ENCODE data around the gene RAMACL.

Gene RAMACL

DNA sequence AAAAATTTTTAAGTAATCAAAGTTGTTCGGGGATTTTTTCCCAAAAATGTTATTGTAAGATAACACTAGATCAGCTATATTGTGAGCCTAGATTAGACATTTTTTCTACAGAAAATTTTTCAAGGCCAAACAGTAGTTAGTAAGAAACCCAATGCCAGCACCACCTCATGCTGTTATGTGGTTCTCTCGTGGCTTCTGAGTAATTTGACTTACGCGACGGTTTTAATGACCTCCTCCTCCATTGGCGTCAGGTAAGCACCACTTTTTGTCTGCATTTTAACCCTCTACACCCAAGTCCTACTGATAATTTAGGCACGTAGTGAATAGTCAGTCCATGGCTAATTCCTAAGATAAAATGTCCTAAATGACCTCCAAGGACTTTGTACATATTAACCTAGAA lies 30.9 kb upstream of the RAMACL start:
- no peak for DNase-seq

- no peak for DNase-seq
These were observed 30.1 kb upstream of the RAMACL start for GRCh38 chr6:166616261-166617238.

- no peak for DNase-seq
These were observed 28.7 kb upstream of the RAMACL start for GRCh38 chr6:166615059-166615770.

DNA sequence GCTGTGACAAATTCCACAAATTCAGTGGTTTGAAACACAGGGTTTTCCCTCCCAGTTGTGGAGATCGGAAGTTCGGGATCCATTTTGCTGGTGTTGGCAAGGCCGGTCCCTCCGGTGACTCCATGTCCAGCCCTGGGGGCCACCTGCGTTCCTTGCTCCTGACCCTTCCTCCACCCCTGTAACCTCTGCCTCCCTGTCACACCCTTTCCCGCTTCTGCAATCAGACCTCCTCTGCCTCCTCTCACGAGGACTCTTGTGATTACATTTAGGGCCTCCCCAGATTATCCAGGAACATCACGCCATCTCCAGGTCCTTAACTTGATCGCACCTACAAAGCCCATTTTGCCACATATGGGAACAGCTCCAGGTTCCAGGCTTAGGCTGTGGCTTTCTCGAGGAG lies 28.1 kb upstream of the RAMACL start:
- DNase-seq, result no peak

GRCh38 chr6:166614171-166614583 lies 27.7 kb upstream of the RAMACL start:
- no peak for DNase-seq

DNA sequence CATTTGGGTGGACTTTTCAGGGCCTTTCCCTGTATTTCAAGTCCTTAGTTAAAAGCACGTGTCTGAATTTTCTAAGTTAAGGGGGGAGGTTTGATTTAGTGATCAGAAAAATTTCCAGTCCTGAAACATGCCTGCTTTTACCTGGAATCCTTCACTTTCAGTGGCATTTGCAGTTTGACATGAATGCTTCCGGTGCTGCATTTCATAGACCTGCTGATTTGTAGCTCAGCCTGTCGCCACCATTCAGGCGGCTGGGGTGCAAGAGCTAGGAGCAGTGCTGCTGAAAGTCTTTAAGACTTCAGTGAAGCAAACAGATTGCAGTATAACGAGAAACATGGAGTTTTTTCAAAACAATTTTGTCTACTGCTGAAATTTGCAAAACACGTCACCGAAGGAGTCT lies 26.5 kb upstream of the RAMACL start:
- no peak for DNase-seq

DNA sequence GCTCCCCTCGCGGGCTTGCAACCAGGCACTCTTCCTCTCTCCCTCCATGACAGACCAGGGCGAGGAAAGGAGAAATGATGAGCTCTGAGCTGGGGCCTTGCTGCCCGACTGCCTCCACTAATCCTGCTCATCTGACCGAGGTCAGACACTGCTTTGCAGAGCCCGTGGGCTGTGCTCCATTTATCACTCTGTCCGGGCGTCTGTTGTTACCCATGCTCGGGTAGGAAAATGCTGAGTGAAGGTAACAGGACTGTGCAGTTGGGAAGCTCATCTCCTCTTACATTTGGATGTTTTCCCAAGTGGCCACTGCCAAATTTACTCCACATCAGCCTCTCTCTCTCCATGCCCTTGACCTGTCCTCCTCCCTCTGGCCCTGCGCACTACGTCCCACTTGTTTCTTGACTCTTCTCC lies 26.0 kb upstream of the RAMACL start:
- DNase-seq, result no peak

- no peak for DNase-seq
These were observed 25.2 kb upstream of the RAMACL start for GRCh38 chr6:166611631-166612030.

- no peak for DNase-seq
These were observed 23.6 kb upstream of the RAMACL start for GRCh38 chr6:166610069-166610468.

DNA sequence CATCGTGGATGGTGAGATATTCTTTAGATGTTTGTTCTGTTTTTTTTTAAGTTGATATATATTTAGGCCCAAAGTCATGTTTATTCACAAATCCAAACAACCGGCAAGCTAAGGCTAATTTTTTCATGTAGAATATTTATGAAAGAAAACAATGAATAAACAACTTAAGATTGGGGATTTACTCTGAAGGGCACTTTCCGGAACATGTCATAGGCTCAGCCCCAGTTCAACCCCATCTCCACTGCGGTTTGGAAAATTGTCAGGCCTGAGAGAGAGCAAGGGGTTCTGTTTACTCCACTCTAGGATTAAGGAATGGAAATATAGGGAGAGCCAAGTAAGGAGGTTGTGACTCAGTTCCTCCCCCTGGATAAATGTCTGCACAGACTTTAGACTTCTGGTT lies 22.3 kb upstream of the RAMACL start:
- DNase-seq, result no peak

- no peak for DNase-seq
These were observed 19.3 kb upstream of the RAMACL start for GRCh38 chr6:166605752-166606151.

- no peak for DNase-seq
These were observed 18.4 kb upstream of the RAMACL start for GRCh38 chr6:166604911-166605310.

DNA sequence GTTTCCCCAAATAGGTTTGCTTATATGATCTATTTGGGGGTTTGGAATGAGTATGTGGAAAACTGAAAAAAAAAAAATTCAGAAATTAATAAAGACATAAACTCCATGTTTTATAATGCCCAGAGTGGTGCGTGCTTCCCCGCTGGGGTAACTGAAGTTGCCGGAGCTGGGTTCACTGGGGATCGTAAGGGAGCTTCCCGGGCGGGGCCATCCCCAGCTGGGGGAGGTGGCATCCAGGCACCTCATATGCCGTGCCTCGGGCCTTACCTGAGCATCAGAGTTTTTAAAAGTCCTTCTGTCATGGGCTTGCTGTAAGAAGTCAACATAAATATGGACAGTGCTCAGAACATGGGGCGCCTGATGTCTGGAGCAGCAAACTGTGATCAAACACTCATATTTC lies 17.9 kb upstream of the RAMACL start:
- no peak for DNase-seq

DNA sequence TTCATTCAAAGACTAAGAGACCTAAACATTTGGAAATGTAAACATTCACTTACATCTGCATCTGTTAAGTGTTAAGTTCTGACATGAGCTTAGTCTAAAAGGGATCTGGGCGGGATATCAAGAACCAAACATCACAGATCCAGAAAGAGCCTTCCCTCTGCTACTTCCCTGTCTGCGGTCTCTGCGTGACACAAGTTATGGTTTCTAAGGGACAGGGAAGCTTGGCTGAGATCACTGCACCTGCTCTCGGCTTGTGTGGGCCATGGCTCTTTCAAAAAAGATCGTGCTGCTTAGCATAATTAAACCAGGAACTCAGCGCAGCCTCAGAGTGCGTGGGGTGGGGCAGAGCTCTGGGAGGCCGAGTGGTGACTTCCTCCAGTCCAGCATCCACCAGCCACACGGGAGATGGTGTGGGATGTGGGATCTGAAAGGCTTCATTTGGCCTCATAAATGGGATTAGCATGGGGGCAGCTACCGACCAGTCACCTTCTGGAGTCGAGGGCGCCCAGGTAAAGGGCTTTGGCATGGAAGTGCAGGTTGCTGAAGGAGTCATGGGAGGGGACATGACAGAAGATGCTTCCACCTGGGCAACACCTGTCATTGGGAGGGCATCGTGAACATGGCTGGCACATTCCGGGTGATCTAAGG lies 16.7 kb upstream of the RAMACL start:
- DNase-seq, result no peak

- DNase-seq, result no peak
These were observed 15.5 kb upstream of the RAMACL start for GRCh38 chr6:166601956-166602355.

DNA sequence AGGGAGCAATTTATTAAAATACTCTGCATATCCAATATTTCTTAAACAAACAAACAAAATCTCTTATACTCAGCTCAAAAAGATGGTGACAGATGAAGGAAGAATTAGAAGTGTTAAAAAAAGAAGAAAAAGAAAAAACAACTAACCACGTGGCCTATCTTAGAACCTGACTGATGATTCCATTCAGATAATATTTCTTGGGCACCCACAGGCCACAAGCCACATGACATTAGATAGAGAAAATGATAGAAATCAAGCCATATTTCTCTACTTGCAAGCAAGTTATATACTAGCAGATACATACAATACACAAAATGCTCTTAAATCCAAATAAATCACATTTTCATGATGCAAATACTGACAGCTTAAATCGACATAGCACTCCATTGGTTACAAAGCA lies 14.5 kb upstream of the RAMACL start:
- DNase-seq, result no peak

GRCh38 chr6:166599205-166599604 lies 12.7 kb upstream of the RAMACL start:
- DNase-seq, result no peak

DNA sequence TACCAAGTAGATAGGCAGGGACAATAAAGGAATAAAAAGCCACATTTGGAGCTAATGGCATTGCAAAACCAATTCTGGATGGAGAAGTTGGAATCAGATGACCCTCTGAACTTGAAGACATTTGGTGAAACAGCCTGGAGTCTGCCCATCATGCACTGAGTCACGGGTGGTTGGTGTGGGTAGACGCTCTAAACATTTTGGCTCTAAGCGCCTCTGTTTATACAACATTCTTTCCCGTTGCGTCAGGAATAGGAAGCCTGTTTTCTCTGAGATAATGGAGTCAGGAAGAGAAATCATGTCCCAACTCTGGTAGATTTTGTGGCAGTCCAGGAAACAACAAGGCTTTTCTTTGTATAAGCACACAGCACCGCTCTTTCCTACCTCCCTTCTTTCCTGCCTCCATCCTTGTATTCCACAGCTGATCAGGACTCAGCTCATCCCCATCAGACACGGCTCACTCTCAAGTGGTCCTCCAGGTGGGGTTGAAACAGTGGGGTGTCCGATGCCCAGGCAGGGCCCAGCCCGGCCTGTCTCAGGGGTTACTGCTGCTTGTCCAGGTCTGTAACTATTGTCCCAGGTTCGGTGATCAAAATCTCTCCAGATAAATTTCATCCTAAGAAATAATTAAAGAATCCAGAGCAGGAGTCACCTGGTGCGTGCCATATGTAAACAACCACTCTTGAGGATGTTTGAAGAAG lies 12.1 kb upstream of the RAMACL start:
- no peak for DNase-seq

DNA sequence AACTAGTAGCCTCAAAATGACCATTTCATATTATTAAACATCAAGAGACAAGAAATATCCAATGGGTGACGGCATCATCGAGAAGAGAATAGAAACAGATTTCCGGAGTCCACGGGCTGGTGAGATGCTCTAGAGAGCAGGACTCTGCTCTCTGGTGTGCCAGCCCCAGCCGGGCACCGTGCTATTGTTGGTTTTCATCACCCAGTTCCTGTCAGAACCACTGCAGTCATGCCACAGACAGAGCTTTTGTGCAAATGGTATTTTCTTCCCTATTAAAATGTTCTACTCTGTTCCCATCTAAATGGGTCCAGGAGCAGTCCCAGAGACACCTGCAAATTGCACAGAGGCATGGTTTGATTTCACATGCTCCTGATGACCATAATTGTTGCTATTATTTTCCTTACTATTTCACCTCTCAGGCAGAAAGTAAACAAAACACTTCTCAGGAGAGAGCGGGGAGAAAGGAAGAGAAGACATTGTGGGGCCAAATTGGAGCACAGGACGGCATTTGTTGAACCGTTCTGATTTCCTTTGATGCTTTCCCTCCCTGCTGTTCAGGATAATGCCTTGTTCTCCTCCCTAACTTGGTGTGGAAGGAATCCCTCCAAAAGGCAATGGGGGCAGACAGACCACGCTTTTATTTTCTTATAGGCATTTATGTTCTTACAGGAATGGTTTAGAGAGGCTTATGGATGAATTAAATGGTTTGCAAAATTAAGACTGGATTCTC lies 11.4 kb upstream of the RAMACL start:
- no peak for DNase-seq

GRCh38 chr6:166596776-166597507 lies 10.5 kb upstream of the RAMACL start:
- DNase-seq, result no peak

DNA sequence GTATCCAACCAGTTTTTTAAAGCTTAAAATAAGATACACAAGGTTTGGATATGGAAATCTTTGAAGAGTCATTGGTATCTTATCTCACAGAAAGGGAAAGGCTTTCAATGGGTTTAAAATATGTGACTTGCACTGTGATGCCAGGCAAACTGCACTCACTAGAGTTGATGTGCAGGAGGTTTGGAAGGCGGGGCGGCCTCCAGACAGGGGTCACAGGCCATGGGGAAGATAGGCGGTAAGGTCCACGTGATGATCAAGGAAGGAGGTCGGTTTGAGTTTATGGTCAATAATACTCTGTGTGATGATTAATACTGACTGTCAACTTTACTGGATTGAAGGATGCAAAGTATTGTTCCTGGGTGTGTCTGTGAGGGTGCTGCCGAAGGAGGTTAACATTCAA lies 9.5 kb upstream of the RAMACL start:
- no peak for DNase-seq

Measured in NCI-H187 (cell line).